MCF 10A (cell line): Measurements from ENCODE around the gene GOSR1. TPM values are rescaled to one million over a fixed set of nuclear protein-coding genes. Genes with fewer than 3 reads are reported as not detected.

Experiments used
- Bru-seq: library from RNA; stranded (reverse); fragments of 400-500 nt; gene quantifications from one replicate; lab custom pipeline; 2021; lab: Mats Ljungman, UMichigan
- BruChase-seq, 2 experiments: library from RNA; stranded (reverse); fragments of 400-500 nt; gene quantifications; one replicate each; lab custom pipeline; 2021; lab: Mats Ljungman, UMichigan
- BruUV-seq: library from RNA; stranded (reverse); fragments of 400-500 nt; replicated peaks from 2 replicates; lab custom pipeline; 2021; lab: Mats Ljungman, UMichigan
- CTCF ChIA-PET: fragments of 300-600 bp; sonication (Branson Sonifier 250); formaldehyde crosslinking; extraction: SDS; loops from one replicate; lab custom pipeline; 2021; ENCODE audit warnings: antibody characterized with exemption, inconsistent platforms; lab: Yijun Ruan, JAX
- POLR2A ChIA-PET: fragments of 300-600, 350-650 bp; sonication (Branson Sonifier 250); formaldehyde crosslinking; extraction: SDS; loops from one replicate; lab custom pipeline; 2020; ENCODE audit warnings: antibody characterized with exemption, inconsistent platforms; lab: Yijun Ruan, JAX
- DNase-seq: peaks from one replicate; pipeline ENCODE4 v3.0.0-alpha.2; 2018; ENCODE audit not compliant: unreplicated experiment
- H3K27ac Mint-ChIP-seq: one replicate; pipeline ENCODE4 v1.8.0; 2022; ENCODE audit warnings: mild to moderate bottlenecking, low read depth, mixed read lengths; ENCODE audit not compliant: unreplicated experiment
- H3K27me3 Mint-ChIP-seq: one replicate; pipeline ENCODE4 v1.8.0; 2022; ENCODE audit warnings: mixed read lengths; ENCODE audit not compliant: insufficient read depth, unreplicated experiment
- H3K36me3 Mint-ChIP-seq: one replicate; pipeline ENCODE4 v1.8.0; 2022; ENCODE audit warnings: mild to moderate bottlenecking, moderate library complexity, mixed read lengths; ENCODE audit not compliant: insufficient read depth, unreplicated experiment
- H3K4me1 Mint-ChIP-seq: one replicate; pipeline ENCODE4 v1.8.0; 2022; ENCODE audit warnings: mixed read lengths; ENCODE audit not compliant: insufficient read depth, unreplicated experiment
- H3K4me3 Mint-ChIP-seq: one replicate; pipeline ENCODE4 v1.8.0; 2022; ENCODE audit warnings: mild to moderate bottlenecking, moderate library complexity, mixed read lengths; ENCODE audit not compliant: unreplicated experiment
- H3K9me3 Mint-ChIP-seq: one replicate; pipeline ENCODE4 v1.8.0; 2022; ENCODE audit warnings: mixed read lengths; ENCODE audit not compliant: unreplicated experiment
- CTCF ChIP-seq: fragments of 200-600 bp; IDR thresholded peaks from one replicate; pipeline ENCODE4 v1.8.0; 2022; ENCODE audit warnings: antibody characterized with exemption, mild to moderate bottlenecking; ENCODE audit not compliant: unreplicated experiment
- intact Hi-C: fragments of 100-400 bp; cut with micrococcal nuclease; formaldehyde crosslinking; loops from 2 replicates; pipeline ENCODE4 v1.14.1; 2022
- long read RNA-seq: library from polyadenylated mRNA; stranded (forward); transcript quantifications from one replicate; pipeline ENCODE4 v2.0.0, GENCODE V29; 2022
- total RNA-seq: library from RNA; stranded (reverse); gene quantifications from 2 replicates; pipeline ENCODE4 v1.2.3, GENCODE V29; 2022

The GOSR1 gene
- total RNA-seq (57.6 and 69.4 TPM in 2 replicates), Bru-seq, nascent RNA (percentile 91 among the genes with signal in this experiment), BruChase-seq, experiment 1, labeled RNA remaining after a 6-hour chase (percentile 92 among the genes with signal in this experiment), BruChase-seq, experiment 2, labeled RNA remaining after a 2-hour chase (percentile 92 among the genes with signal in this experiment)
- long read RNA-seq, full-length matches to known transcripts: 126 of 231 reads
- long read RNA-seq, partial matches to known transcripts: 3 of 231 reads
- long read RNA-seq, other reads (novel, unspliced or antisense): 102 of 231 reads

- peak; percentile 50 for TF ChIP-seq CTCF
- CTCF ChIA-PET: interaction anchor here (0.5 to 4.3 kb wide), 21 partner anchors 9 to 739 kb away, joined by 3 to 14 read pairs (median 4); partner anchors contain the start of gene BLMH
- H3K27ac Mint-ChIP-seq: peak within 1 kb of the TSS; percentile 100
- H3K4me3 Mint-ChIP-seq: peak within 1 kb of the TSS; percentile 96
- H3K36me3 Mint-ChIP-seq: peaks cover 32% of the 10 kb centered on the region
- POLR2A ChIA-PET: interaction anchor here (0.6 to 2.9 kb wide), 25 partner anchors 10 to 363 kb away, joined by 3 to 23 read pairs (median 4); partner anchors contain the start of gene BLMH
- intact Hi-C loops: loop anchor here (1.0 to 5.0 kb wide), 4 partner anchors 95 to 240 kb away; no protein-coding TSS in a partner anchor
- no peaks in the 10 kb centered on the region for H3K27me3 Mint-ChIP-seq
- no peaks in the 10 kb centered on the region for H3K9me3 Mint-ChIP-seq
- peaks cover 12% of the 10 kb centered on the region for H3K4me1 Mint-ChIP-seq
- peak; percentile 96 for DNase-seq
- BruUV-seq: no TSS peak
Observed at GRCh38 chr17:30477083-30477773, at the start of gene GOSR1. GOSR1 (plus strand) TSS chr17:30477408; CDS start chr17:30477434, 26 bp downstream.

GRCh38 chr17:30427611-30428010 is 49.6 kb upstream of the GOSR1 start:
- no TSS peak for BruUV-seq
- no peak for TF ChIP-seq CTCF
- DNase-seq: no peak
- Mint-ChIP-seq H3K27me3 (no peaks in the 10 kb centered on the region), H3K9me3 (no peaks in the 10 kb centered on the region), H3K27ac (no peak overlapping the region), H3K36me3 (peaks cover 65% of the 10 kb centered on the region), H3K4me3 (no peak overlapping the region), H3K4me1 (no peaks in the 10 kb centered on the region)
- CTCF ChIA-PET: no interaction called here
- POLR2A ChIA-PET: no interaction called here
- intact Hi-C loops: no loop called here

GRCh38 chr17:30429155-30429554 is 48.1 kb upstream of the GOSR1 start:
- H3K4me3 Mint-ChIP-seq: no peak overlapping the region
- H3K4me1 Mint-ChIP-seq: peaks cover 10% of the 10 kb centered on the region
- no TSS peak for BruUV-seq
- H3K27me3 Mint-ChIP-seq: no peaks in the 10 kb centered on the region
- no peak overlapping the region for H3K27ac Mint-ChIP-seq
- POLR2A ChIA-PET: interaction anchor here (1.0 kb wide), 1 partner anchor 11 kb away, joined by 4 read pairs; no protein-coding TSS in a partner anchor
- no peak for TF ChIP-seq CTCF
- CTCF ChIA-PET: interaction anchor here (0.6 kb wide), 1 partner anchor 49 kb away, joined by 5 read pairs; no protein-coding TSS in a partner anchor
- no peak for DNase-seq
- peaks cover 69% of the 10 kb centered on the region for H3K36me3 Mint-ChIP-seq
- H3K9me3 Mint-ChIP-seq: peaks cover 10% of the 10 kb centered on the region
- intact Hi-C loops: no loop called here

GRCh38 chr17:30433514-30433913 is 43.7 kb upstream of the GOSR1 start:
- peaks cover 10% of the 10 kb centered on the region for H3K4me1 Mint-ChIP-seq
- H3K27me3 Mint-ChIP-seq: no peaks in the 10 kb centered on the region
- no peak for TF ChIP-seq CTCF
- intact Hi-C loops: no loop called here
- peaks cover 63% of the 10 kb centered on the region for H3K36me3 Mint-ChIP-seq
- peak overlapping the region; percentile 33 for H3K27ac Mint-ChIP-seq
- no peak overlapping the region for H3K4me3 Mint-ChIP-seq
- POLR2A ChIA-PET: interaction anchor here (0.9 kb wide), 2 partner anchors 44 to 53 kb away, joined by 3 read pairs; partner anchors contain the start of gene GOSR1
- CTCF ChIA-PET: interaction anchor here (0.6 to 1.5 kb wide), 2 partner anchors 43 to 1507 kb away, joined by 3 to 4 read pairs; no protein-coding TSS in a partner anchor
- peak; percentile 95 for DNase-seq
- H3K9me3 Mint-ChIP-seq: peaks cover 10% of the 10 kb centered on the region
- BruUV-seq: no TSS peak
